HG03342 (cell line): ENCODE results near the gene ZFHX3.

Source experiments
- ATAC-seq: cut with Tn5 transposase; IDR thresholded peaks from one replicate; pipeline ENCODE4 v1.9.1; 2021; ENCODE audit warnings: mild to moderate bottlenecking, moderate library complexity; ENCODE audit not compliant: unreplicated experiment

The ZFHX3 gene

DNA sequence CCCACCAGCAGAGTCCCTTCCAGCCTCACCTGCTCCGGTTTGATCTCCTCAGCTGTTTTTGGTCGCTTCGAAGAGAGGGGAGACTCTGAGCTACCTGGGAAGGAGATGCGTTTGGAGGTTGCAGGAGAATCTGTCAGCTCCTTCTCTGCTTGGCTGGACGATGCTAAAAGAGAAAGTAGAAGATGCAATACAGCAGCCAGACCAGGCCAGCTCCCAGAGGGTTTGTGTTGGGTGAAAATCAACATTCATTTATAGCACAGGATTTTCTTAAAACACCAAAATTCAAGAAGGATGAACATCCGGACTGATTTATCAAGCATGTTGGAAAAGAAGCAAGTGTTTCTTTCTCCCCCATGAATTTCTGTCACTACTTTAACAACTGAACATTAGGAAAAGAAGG is 236.1 kb downstream of the ZFHX3 start:
- no peak for ATAC-seq

- no peak for ATAC-seq
Observed at GRCh38 chr16:72811188-72811720, 236.7 kb downstream of the ZFHX3 start.

DNA sequence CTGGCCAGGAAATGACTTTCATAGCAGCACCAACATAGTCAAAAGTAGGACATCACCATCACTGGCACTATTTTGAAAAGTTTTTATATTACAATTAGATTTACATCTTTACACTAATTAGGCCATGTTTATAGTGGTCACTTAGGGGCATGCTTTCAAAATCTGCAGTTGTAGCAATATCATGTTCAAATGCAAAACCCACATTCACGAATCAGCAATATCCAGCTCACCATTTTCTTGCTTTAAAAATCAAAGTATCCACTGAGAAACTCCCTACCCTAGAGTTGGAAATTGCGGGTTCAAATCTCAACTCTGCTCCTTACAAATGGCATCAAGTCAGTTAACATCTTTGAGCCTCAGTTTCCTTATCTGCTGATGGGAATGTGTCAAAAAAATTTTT is 237.4 kb downstream of the ZFHX3 start:
- ATAC-seq: no peak

GRCh38 chr16:72809446-72809845 is 238.5 kb downstream of the ZFHX3 start:
- ATAC-seq: no peak

DNA sequence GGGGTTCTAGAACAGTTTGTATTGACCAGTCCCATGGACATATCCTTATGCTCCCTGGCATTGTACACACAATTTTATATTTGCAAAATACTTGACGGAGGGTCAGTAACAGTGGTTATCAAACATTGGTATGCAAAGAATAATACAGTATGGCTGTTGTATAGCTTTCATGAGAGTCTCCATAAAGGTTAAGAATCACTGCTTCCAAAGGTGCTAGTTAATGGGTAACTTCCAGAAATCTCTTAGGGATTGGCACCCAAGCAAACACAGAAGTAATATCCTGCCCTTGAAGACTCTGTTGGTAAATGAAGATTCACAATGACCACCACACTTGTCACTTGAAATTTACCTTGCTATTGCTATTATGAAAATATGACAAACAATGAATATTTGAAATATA is 239.2 kb downstream of the ZFHX3 start:
- no peak for ATAC-seq

DNA sequence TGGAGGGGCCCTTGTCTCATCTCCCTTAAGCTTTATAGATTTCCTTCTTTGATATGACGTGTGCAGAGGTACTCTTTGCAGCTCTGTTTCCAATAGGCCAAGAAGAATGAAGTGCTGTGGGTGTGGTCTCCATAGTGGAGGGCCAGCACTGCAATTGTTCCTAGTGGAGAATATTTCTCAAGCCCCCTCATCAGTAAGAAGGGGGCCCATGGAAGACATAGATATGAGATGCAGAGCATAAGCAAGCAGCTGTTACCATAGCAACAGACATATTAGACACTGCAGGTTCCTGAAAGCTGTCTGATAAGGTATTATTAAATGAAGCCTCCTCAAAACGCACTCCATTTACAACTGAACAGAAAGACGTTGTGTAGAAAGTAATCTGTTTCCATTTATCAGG is 240.7 kb downstream of the ZFHX3 start:
- no peak for ATAC-seq

GRCh38 chr16:72805486-72805885 is 242.4 kb downstream of the ZFHX3 start:
- no peak for ATAC-seq

DNA sequence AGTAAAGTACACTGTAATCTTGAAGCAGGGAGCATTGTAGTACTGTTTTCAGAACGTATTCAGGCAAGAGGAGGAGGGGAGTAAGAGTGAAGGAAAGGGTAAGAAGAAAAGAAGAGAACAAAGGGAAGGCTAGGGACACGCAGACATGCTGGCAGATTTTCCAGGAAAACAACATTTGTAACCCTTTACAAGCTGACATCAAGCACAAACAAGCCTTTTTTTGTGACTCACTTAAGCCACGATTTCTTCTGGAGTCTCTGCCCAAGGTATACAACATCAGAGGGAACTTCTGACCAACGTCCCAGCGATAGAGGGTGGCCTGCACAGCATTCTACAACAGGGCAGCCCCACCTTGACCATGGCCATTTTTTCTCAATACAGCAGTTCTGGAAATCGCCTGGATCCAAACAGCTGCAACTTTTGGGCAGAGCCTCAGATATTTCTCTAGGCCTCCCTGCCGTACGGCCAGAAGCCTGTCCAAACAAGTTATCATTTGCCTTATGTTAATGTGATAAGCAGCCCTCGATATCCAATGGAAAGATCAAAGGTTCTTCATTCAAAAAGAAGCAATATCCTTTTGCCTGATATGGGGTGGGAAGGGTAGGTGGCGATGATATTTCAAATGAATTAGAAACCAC is 247.3 kb downstream of the ZFHX3 start:
- ATAC-seq: no peak

- no peak for ATAC-seq
Observed at GRCh38 chr16:72798264-72798663, 249.7 kb downstream of the ZFHX3 start.

DNA sequence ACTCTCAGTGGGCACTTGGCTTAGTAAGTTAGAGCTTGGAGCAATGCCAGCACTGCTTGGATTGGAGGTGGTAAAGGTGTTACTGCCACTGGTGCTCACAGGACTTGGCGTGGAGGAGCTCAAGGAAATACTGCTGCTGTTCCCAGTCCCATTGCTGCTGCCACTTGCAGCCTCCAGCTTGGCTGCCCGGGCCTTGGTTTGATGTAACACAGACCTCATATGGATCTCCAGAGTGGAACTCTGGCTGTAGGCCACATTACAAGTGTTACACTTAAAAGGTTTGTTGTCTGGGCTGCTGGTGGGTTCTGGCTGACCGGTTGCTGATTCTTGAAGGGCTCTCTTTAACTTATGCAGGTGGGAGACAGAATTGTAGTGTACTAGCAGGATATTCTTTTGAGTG is 250.3 kb downstream of the ZFHX3 start:
- no peak for ATAC-seq

DNA sequence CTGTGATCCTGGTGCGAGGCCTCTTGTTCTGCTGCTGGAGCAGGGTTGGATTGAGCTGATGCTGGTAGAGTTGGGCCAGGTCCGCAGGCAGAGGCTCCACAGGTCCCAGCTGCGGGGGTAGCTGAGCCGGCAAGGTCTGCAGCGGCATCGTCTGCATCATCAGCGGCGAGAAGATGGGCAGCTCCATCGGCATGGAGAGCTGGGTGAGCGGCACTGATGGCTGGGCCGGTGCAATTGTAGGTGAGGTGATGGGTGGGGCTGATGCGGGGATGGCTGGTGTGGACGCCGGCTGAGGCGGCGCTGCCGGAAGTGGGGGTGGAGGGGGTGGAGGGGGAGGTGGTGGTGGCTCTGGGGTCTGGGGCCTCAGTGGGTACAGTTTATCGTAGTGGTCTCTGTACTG is 251.7 kb downstream of the ZFHX3 start:
- ATAC-seq: no peak

DNA sequence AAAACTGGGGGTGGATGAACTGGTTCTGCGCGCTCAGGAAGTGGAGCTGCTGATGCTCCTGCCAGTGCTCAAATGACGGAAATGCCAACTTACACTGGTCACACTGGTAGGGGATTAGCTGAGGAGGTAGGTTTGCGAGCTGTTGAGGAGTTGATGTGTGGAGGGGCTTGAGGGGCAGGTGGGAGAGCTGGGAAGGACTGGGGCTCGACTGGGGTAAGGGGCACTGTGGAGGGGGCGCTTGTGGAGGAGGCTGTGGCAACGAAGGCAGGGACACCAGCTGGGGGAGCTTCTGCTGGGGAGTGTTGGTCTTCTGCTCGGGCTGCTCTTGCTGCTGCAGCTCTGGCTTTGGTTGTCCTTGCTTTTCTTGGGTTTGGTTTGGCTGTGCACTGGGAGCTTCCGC is 252.9 kb downstream of the ZFHX3 start:
- no peak for ATAC-seq

DNA sequence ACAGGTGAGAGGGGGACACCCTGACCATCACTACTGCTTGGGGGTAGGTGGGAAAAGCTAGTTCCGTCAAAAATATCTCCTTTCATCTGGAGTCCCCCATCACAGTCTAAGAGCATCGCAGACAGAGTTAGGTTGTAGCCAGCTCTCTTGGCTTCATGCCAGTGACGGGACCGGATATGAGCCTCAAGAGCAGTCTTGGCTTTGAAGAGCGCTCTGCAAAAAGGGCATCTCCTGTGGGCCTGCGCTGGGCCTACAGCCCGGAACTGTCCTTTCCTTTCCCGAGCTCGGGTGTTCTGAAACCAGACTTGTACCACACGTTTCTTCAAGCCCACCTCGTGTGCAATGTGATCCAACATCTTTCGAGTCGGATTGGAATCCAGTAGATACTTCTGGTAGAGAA is 253.6 kb downstream of the ZFHX3 start:
- ATAC-seq: no peak

- ATAC-seq: no peak
Observed at GRCh38 chr16:72793716-72794115, 254.2 kb downstream of the ZFHX3 start.

DNA sequence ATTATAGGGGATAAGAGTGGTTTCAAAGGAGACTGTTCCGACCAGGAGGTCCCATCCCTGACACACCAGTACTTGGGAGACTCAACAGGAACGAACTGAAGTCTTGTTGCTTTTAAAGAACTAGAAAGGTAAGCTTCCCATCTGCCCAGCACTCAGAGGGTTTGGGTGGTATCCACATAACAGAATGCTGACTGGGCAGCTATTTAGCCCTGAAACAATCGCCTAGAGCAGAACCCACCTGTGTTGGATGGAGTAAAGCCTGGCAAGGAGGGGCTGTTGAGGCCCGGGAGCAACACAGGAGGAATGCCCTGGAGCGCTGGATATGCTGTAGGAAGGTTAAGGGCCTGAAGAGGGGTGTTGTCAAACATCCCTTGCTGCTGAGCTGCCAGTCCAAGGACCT is 254.9 kb downstream of the ZFHX3 start:
- no peak for ATAC-seq

GRCh38 chr16:72791786-72792185 is 256.1 kb downstream of the ZFHX3 start:
- ATAC-seq: no peak

DNA sequence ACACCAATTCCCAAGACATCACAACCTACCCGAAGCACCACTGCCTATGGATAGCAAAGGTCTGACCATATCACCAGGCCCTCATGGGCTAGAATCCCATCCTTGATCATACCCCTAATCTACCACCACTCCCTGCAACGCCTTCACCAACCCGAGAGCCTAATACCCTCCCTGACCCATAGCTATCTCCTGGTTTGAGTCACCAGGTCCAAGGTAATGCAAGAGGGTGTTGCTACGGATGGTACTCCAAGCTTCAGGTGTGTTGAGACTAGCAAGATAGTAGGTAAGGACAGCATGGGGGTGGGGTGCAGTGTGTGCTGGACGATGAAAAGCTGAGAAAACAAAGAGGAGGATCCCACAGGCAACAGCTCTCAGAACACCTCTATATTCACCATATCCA is 258.0 kb downstream of the ZFHX3 start:
- no peak for ATAC-seq

GRCh38 chr16:72789465-72789864 is 258.5 kb downstream of the ZFHX3 start:
- no peak for ATAC-seq

- no peak for ATAC-seq
Observed at GRCh38 chr16:72788269-72788809, 259.6 kb downstream of the ZFHX3 start.

DNA sequence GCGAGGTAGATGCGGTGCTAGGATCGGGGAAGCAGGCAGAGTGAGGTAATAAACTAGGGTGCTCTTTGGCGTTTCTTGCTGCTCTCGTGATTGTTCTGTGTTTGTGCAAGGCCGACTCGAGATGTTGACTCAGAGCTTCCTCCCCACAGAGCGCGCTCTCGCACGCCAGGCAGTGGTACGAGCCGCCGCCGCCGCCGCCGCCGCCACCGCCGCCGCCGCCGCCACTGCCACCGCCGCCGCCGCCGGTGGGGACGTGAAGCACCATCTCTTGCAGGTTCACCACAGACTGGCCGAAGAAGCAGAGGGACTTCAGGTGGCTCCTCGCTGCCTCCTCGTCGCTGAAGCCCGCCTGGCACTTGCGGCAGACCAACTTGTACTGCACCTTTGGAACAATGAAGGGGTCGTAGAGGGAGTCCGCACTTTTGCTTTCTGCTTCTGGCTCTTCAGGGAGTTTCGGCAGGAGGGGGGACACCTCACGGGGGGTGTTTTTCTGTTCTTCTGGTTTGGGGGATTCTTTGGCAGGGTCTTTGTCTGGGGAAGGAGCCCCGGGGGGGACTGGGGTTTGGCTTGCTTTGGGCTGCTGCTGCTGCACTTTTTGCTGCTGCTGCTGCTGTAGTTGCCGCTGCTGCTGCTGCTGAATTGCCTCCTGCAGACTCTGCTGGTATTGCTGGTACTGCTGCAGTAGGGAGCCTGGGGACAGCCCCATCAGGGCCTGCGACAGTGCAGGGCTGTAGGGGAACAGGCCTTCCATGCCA is 260.2 kb downstream of the ZFHX3 start:
- peak; percentile 87 for ATAC-seq

- ATAC-seq: no peak
Observed at GRCh38 chr16:72787130-72787513, 260.8 kb downstream of the ZFHX3 start.

DNA sequence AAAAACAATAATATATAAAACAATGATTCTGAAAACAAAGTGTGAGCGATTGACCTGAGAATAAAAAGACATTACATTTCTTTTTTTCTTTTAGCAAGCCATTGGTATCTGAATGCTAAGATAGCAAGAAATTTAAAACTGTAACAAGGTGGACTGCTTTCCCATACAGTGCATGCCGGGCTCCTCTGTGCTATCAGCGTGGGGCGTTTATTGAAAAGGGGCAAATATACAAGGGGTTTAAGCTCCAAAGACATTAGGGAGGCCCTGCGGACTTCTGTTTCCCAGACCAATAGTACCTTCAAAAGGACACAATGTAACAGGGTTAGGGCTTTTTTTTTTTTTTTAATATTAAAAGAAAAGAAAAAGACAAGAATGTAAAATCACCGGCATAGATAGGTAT is 261.3 kb downstream of the ZFHX3 start:
- ATAC-seq: no peak
